Pancreas (tissue), 10 donors: ENCODE results near the gene AGBL1. TPM values are rescaled to one million over a fixed set of nuclear protein-coding genes. Genes with fewer than 3 reads are reported as not detected.

Experiments used
- ATAC-seq, 4 donors: fragments of 200-7000 bp; cut with Tn5 transposase; one replicate each; pipeline versions ENCODE4 v1.8.0 to v1.9.1; 2020; ENCODE audit warnings: mild to moderate bottlenecking in 4 of 4, moderate library complexity in 4 of 4
- DNase-seq, 6 donors: peaks; one replicate each; pipeline ENCODE4 v3.0.0-alpha.2; 2020
- FAIRE-seq: peaks from 2 replicates; lab custom pipeline; 2012; peaks lifted over from hg19 to GRCh38; lab: Jason Lieb, UNC
- H3K27ac ChIP-seq, 4 donors: fragments of 200-600 bp; sonication (generic); 1 replicate in 3 of 4; 2 replicates in 1 of 4; pipeline versions ENCODE4 v1.5.0 to v1.8.0; 2020
- H3K27me3 ChIP-seq, 4 donors: fragments of 200-600 bp; one replicate each; pipeline ENCODE4 v1.8.0; 2021
- H3K36me3 ChIP-seq, 3 donors: fragments of 200-600 bp; sonication (generic) in 1 of 3; one replicate each; pipeline versions ENCODE4 v1.5.0 to v1.8.0; 2020 to 2021
- H3K4me1 ChIP-seq, 3 donors: fragments of 200-600 bp; one replicate each; pipeline ENCODE4 v1.8.0; 2021
- H3K4me3 ChIP-seq, 4 donors: fragments of 200-600 bp; sonication (generic) in 2 of 4; one replicate each; pipeline versions ENCODE4 v1.5.0 to v1.8.0; 2020 to 2021
- H3K9me3 ChIP-seq, 4 donors: fragments of 200-600 bp; one replicate each; pipeline ENCODE4 v1.8.0; 2021
- WGBS, 2 donors: extraction: QIAGEN DNeasy Blood & Tissue Kit; methylation state at CpG; one replicate each; pipeline ENCODE4 v1.1.7; 2013; 5-methylcytosine and 5-hydroxymethylcytosine counted together
- intact Hi-C, 3 donors: fragments of 100-400 bp; cut with DNase I; formaldehyde crosslinking; loops; one replicate each; pipeline versions ENCODE4 v1.11.1 to v1.14.2; 2022
- polyA plus RNA-seq, 2 donors: library from polyadenylated mRNA; stranded (reverse); fragments of 200-250 nt; gene quantifications; one replicate each; pipeline ENCODE4 v1.2.3, GENCODE V29; 2013
- total RNA-seq, 6 donors: library from RNA; stranded (reverse); fragmentation: NEBNext Ultra II Directional in 4 of 6; extraction: Animal tissue kit (Norgen Biotek cat#: 25700) in 4 of 6; gene quantifications; one replicate each; pipeline versions ENCODE4 v1.2.1 to v1.2.4, GENCODE V29; 2021 to 2023
- TF ChIP-seq, protein P1 (sequence below), 4 donors: fragments of 200-600 bp; sonication (generic) in 3 of 4; IDR thresholded peaks; one replicate each; pipeline versions ENCODE4 v1.5.0 to v1.8.0; 2021; ENCODE audit warnings: antibody characterized with exemption in 4 of 4
- donor health status: healthy with polysubstance abuse.
- donor health status: DM: no; HTN: no; CAD: no; lungs with moderate emphysema.
- donor health status: DM: no; HTN: no; CAD: no.
- donor health status: control.
- donor health status: control.
- donor health status: Bipolar disorder and iron deficiency.
- donor health status: DM: yes; HTN: yes; CAD: no.
- donor health status: DM: no; HTN: no; CAD: no.
- donor health status: DM: no; HTN: no; CAD: no.
- donor health status: DM: yes; HTN: yes; CAD: no.

Gene AGBL1
- total and polyA plus RNA-seq, 8 donors: under 0.01 to 0.06 (median 0.05) TPM; not detected in 5

DNA sequence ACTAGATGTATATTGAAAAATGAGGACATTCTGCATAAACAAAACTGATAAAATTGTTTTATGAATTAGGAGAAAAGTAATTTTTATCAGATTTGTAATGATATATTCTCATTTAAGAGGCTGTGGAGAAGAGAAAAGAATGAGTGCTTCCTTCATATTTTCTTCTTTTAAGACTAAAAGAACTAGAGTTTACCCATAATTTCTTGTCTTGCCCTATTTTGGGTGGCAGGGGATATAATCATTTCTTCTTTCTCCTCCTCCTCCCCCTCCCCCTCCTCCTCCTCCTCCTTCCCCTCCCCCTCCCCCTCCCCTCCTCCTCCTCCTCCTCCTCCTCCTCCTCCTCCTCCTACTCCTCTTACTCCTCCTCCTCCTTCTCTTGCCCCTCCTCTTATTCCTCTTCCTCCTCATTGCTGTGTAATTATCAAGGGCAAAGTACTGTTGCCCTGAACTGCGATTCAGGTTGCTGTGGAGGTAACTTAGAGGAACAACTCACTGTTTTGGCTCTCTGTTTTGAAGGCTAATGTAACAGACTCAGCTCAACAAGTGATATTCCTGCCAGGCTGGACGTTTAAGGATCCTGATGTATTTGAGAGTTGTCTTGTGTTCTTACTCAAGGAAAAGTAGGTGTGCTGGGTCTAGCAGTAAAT, 555.4 kb downstream of the AGBL1 start:
- H3K4me3 ChIP-seq: no peak overlapping the region
- no peaks in the 10 kb centered on the region for H3K36me3 ChIP-seq
- WGBS, 2 donors: 42 to 51% methylated on average over 2 of the region's 2 CpGs
- ATAC-seq (no peak), FAIRE-seq (no peak), DNase-seq (no peak)
- H3K9me3 ChIP-seq: no peaks in the 10 kb centered on the region
- intact Hi-C loops: no loop called here
- no peak overlapping the region for H3K27ac ChIP-seq
- TF ChIP-seq, protein P1, sequence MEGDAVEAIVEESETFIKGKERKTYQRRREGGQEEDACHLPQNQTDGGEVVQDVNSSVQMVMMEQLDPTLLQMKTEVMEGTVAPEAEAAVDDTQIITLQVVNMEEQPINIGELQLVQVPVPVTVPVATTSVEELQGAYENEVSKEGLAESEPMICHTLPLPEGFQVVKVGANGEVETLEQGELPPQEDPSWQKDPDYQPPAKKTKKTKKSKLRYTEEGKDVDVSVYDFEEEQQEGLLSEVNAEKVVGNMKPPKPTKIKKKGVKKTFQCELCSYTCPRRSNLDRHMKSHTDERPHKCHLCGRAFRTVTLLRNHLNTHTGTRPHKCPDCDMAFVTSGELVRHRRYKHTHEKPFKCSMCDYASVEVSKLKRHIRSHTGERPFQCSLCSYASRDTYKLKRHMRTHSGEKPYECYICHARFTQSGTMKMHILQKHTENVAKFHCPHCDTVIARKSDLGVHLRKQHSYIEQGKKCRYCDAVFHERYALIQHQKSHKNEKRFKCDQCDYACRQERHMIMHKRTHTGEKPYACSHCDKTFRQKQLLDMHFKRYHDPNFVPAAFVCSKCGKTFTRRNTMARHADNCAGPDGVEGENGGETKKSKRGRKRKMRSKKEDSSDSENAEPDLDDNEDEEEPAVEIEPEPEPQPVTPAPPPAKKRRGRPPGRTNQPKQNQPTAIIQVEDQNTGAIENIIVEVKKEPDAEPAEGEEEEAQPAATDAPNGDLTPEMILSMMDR (IDR thresholded peaks at IDR 0.05): no peak
- no peaks in the 10 kb centered on the region for H3K4me1 ChIP-seq
- no peaks in the 10 kb centered on the region for H3K27me3 ChIP-seq

DNA sequence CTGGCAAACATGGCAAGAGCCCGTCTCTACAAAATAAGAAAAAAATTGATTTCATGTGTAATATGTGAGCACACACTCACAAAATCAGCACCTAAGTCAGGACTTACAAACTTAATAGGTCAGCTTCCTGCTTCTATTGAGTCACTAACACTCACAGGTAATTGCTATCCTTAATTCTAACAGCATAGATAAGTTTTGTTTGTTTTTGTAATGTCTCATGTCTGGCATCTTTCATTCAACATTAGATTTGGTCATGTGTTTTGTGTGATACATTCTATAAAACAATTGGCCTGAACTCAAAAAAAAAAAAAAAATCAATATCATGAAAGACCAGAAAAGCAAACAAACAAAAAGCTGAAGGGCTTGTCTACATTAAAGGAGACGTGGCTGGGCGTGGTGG, 564.7 kb downstream of the AGBL1 start:
- no peak overlapping the region for H3K27ac ChIP-seq
- 16 to 19% methylated on average over 3 of the region's 3 CpGs for WGBS, 2 donors
- H3K36me3 ChIP-seq: no peaks in the 10 kb centered on the region
- H3K4me1 ChIP-seq: no peaks in the 10 kb centered on the region
- no peak overlapping the region for H3K4me3 ChIP-seq
- TF ChIP-seq, protein P1 (IDR thresholded peaks at IDR 0.05): no peak
- FAIRE-seq (no peak), ATAC-seq (no peak), DNase-seq (no peak)
- intact Hi-C loops: no loop called here
- H3K9me3 ChIP-seq: no peaks in the 10 kb centered on the region
- peaks cover 0 to 11% (median 5%) of the 10 kb centered on the region in 4 donors for H3K27me3 ChIP-seq

DNA sequence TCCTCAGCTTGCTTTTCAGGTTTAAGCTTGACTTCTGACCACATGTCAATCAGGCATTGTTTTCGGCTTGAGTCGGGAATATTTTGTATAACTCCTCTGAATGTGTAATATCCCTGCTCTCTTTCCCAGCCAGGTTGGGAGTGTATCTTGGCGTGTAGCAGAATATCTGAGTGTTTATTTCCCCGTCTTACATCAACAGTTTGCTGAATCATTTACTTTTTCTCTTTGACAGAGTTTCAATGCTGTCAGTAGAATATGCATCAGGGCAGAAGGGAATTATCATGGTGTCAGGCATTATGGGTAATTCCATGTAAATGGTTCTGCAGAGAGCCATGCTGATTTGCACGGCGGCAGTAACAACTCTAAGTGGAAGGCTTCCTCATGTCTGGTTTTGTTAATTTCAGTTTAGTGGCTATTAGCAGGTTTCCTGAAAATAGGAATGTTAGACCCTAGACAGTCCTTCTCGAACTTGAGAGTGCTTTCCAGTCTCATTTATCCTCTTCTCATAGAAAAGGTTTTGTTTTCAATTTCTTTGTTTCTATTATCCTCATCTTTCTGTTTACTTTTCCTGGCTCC, 566.3 kb downstream of the AGBL1 start:
- TF ChIP-seq, protein P1 (IDR thresholded peaks at IDR 0.05): no peak
- Histone ChIP-seq H3K36me3 (no peaks in the 10 kb centered on the region), H3K4me3 (no peak overlapping the region), H3K4me1 (no peaks in the 10 kb centered on the region), H3K27me3 (peaks cover 0 to 9% (median 4%) of the 10 kb centered on the region in 4 donors), H3K9me3 (no peaks in the 10 kb centered on the region), H3K27ac (no peak overlapping the region)
- FAIRE-seq: no peak
- DNase-seq: no peak
- intact Hi-C loops: no loop called here
- no peak for ATAC-seq
- 51 to 57% methylated on average over 7 of the region's 7 CpGs for WGBS, 2 donors

DNA sequence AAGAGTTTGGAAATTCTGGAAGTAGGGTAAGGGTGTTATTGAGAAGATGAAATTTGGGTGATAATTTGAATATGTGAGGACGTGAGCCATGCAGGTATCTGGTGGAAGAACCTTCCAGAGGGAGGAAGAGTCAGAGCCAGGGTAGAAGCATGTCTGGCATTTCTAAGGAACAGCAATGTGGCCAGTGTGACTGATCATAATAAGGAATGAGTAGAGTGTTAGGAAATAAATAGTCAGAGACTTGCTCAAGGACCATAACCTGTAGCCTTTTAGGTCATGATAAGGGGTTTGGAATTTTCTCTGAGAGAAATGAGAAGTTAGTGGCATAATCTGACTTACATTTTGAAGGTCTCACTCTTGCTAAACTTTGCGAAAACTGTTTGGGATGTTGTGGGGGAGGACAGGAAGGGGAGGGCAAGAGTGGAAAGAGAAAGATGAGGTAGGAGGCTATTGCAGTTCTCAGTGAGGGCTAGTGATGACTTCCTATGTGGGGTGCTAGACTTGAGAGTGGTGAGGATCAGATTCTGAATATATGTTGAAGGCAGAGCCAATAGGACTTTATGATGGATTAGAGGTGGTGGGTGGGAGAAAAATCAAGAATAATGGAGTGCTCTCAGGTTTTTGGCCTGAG, 568.3 kb downstream of the AGBL1 start:
- ATAC-seq (no peak), DNase-seq (no peak), FAIRE-seq (no peak)
- Histone ChIP-seq H3K27me3 (peaks cover 0 to 9% (median 4%) of the 10 kb centered on the region in 4 donors), H3K4me3 (no peak overlapping the region), H3K4me1 (no peaks in the 10 kb centered on the region), H3K36me3 (no peaks in the 10 kb centered on the region), H3K27ac (no peak overlapping the region), H3K9me3 (no peaks in the 10 kb centered on the region)
- TF ChIP-seq, protein P1 (IDR thresholded peaks at IDR 0.05): no peak
- intact Hi-C loops: no loop called here
- WGBS, 2 donors: 61 to 70% methylated on average over 2 of the region's 2 CpGs

DNA sequence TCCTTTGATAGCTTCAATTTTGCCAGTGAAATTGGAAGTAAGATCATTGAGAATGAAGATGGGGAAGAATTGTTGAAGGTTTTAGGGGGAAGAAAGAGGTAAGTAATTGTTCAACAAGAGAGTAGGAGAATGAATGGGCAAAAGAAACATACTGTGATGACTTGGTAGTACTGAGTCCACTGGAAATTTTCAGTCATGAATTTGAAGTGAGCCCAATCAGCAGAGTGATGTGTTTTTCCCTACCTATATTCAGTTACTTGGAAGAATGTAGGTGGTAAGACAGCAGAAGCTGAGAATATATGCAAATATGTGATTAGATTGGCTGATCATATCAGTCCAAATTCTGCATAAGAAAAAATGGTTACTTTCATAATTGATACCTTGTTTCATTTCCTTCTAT, 569.6 kb downstream of the AGBL1 start:
- ATAC-seq (no peak), FAIRE-seq (no peak), DNase-seq (no peak)
- Histone ChIP-seq H3K4me1 (no peaks in the 10 kb centered on the region), H3K27ac (no peak overlapping the region), H3K36me3 (no peaks in the 10 kb centered on the region), H3K9me3 (no peaks in the 10 kb centered on the region), H3K4me3 (no peak overlapping the region), H3K27me3 (no peaks in the 10 kb centered on the region)
- TF ChIP-seq, protein P1 (IDR thresholded peaks at IDR 0.05): no peak
- intact Hi-C loops: no loop called here
